GM12872 (cell line): ENCODE data around the gene KCNMB2.

Experiments
- TF ChIP-seq, protein P1 (sequence below): IDR thresholded peaks from 3 replicates; pipeline ENCODE4 v1.5.1; 2011; ENCODE audit warnings: low read depth, mild to moderate bottlenecking, low read length, moderate library complexity; ENCODE audit not compliant: insufficient read depth

KCNMB2 gene

DNA sequence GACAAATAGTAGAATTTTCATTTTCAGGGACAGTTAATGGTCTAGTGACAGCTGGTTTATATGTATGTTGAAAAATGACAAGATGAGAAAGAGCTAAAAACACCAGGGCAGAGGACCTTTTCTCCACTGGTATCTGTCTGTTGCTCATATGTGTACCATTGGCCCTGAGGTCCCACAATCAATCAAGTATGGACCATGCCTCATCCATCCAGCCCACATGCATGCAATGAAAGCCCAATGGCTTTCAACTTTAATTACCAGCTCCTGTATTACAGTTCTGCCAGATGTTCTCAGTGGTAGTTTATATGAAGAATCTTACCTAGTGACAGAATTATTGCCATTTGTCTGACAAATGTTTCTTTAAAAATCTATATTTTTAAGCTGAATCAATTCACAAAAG lies 301.3 kb downstream of the KCNMB2 start:
- TF ChIP-seq, protein P1, sequence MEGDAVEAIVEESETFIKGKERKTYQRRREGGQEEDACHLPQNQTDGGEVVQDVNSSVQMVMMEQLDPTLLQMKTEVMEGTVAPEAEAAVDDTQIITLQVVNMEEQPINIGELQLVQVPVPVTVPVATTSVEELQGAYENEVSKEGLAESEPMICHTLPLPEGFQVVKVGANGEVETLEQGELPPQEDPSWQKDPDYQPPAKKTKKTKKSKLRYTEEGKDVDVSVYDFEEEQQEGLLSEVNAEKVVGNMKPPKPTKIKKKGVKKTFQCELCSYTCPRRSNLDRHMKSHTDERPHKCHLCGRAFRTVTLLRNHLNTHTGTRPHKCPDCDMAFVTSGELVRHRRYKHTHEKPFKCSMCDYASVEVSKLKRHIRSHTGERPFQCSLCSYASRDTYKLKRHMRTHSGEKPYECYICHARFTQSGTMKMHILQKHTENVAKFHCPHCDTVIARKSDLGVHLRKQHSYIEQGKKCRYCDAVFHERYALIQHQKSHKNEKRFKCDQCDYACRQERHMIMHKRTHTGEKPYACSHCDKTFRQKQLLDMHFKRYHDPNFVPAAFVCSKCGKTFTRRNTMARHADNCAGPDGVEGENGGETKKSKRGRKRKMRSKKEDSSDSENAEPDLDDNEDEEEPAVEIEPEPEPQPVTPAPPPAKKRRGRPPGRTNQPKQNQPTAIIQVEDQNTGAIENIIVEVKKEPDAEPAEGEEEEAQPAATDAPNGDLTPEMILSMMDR, result no peak

DNA sequence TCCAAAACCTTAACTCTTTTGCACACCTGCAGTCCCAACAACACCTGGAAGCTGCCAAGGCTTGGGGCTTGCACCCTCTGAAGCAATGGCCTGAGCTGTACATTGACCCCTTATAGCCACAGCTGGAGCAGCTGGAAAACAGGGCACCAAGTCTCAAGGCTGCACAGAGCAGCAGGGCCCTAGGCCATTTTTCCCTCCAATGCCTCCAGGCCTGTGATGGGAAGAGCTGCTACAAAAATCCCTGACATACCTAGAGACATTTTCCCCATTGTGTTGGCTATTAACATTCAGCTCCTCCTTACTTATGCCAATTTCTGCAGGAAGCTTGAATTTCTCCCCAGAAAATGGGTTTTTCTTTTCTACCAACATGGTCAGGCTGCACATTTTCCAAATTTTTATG lies 304.4 kb downstream of the KCNMB2 start:
- TF ChIP-seq, protein P1, result no peak

DNA sequence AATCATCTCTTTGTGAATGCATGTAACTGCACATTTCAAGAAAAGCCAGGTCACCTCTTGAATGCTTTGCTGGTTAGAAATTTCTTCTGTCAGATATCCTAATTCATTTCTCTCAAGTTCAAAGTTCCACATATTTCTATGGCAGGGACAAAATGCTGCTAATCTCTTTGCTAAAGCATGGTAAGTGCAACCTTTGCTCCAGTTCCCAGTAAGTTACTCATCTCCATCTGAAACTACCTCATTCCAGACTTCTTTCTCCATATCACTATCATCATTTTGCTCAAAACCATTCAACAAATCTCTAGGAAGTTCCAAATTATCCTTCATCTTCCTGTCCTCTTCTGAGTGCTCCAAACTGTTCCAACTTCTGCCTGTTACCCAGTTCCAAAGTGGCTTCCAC lies 304.8 kb downstream of the KCNMB2 start:
- TF ChIP-seq, protein P1, result no peak

DNA sequence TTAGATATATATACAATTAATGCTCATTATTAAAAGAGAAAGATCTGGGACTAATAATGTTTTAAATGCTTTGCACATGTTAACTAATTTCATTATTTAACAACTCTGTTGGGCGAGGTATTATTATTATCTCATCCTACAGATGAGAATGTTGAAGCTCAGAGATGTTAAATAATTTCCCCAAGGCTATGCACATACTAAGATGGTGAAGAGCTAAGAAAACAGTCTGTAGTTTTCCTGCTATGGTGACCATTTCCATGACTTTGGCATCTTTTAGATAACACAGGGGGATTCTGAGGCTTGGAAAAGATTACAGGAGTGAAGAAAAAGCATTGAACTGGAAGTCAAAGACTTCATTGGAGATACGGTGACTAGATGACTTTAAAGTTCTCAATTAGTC lies 308.7 kb downstream of the KCNMB2 start:
- TF ChIP-seq, protein P1, result no peak

DNA sequence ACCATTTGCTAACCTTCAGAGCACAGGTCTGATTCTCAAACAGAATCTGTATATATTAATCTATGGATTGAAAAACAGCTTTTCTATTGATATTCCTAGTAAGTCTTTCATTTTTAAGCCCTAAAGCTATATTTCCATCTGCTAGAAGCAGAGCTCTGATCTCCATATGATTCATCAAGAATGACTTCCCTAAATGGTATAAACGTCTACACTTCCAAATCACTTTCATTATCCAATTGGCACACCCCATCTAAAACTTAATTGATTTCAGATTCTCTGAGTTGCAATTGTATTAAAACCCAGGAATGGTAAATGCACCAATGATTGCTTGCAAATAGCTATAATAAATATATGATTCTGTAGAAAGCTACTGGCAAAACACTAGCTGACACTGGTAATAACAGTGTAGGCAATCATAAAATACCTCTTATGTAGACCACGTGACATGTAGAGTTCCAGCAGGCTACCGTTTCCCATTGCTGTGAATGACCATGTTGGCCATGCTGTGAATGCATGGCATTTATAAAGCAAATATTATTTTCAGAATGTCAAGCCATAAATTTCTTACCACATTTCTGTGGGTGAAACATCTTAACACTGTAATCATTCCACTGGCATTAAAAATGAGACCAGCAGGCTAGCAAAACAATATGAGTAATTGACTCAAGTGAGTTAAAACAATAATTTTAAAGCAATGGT lies 309.3 kb downstream of the KCNMB2 start:
- TF ChIP-seq, protein P1, result no peak

DNA sequence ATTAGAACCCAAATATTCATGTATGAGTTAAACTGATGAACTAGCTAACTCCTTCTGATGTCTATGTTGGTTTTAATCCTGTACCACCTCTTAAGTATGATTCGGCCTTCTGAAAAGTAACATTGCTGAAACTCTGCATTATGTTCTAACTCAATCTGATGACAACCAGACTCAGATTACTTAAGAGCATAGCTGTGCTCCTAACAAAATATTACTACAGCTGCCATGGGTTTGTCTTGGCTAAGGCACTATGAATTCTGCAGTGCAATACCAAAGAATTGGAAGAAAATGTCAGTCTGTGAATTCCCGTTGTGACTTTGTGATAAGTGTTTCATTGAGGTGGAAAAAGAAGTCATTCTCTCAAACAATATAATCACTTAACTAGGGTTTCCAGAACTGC lies 311.0 kb downstream of the KCNMB2 start:
- TF ChIP-seq, protein P1, result no peak

DNA sequence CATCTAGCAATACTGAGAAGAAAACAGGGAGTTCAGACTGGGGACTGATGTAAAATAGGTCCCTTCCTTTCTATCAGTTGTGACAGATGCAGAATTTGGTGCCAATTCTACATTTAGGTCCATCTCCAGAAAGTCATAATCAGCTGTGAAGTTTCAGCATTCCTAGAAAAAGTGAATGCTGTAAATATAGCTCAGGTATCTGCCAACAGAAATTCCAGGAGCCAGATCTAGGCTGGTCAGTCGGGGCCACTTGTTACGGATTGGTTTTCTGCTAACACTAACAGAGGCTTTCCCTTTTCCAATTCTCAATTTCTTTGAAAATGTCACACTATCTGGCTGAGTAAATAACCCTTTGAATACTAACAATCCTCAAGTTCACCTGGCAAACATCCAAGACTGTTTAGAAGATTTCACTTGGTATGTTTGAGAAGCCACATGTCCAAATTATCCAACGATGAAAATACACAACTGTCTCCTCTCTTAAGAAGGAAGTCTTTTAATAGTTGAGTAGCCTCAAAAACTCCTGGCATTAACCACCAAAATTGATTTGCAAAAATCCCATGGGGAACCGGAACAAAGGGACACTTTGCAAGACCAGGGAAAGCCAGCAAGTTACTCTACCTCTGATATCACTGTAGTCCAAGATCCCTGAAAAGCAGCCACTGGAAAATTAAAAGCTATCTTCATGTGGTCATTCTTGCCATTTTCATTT lies 313.1 kb downstream of the KCNMB2 start:
- TF ChIP-seq, protein P1, result no peak
